ENCODE results near the gene EMC1. TPM values are rescaled to one million over a fixed set of nuclear protein-coding genes. Genes with fewer than 3 reads are reported as not detected.
"Not testable (repeated sequence)": the region's sequence is repeated elsewhere in the genome, so short reads cannot be mapped to it uniquely, and the experiment has no call there.

Gene EMC1
- polyA plus RNA-seq, 3 donors from 2014 or later, result 18.6 to 44.1 (median 32.2) TPM

DNA sequence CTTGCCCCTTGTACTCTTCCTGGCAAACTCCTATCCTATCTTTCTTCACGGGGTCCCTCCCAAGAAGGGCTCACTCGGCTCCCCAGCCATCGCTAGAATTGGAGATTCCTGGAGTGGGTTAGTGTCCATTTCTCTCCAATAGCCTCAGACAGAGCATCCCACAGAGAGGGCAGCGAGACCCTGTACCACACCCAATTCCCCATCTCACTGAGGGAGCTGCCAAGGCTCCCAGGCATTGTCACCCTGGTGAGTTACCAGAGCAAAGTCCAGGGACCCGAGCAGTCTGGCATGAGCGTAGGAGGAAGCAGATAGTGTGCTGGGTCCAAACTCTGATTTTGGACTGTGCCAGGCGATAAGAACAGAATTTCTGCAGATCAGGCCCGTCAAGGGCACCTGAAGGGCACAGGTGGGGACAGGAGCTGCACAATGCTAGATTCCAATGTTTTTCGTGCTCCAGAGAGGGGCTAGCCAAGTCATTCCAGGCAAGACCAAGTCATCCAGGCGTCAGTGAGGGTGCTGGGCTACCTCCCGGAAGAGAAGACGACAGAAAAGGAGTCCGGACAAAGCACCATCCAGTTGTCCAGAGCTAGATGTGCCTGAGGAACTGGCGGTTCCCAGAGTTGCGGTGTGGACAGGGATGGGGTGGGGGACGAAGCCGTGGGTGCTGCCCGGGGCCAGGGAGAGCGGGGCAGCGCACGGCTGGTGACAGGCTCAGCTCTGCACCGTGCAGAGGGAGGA is 22.0 kb upstream of the EMC1 start:
- peak overlapping the region in 1 of 6 donors; percentile 55 for H3K27ac Mint-ChIP-seq
- peak overlapping the region in 2 of 5 donors; percentile 6 to 58 for H3K4me3 Mint-ChIP-seq
- H3K27me3 Mint-ChIP-seq (ENCODE audit: low read depth in 3 of 3), result peaks cover 7 to 15% (median 13%) of the 10 kb centered on the region in 3 donors
- no peak for DNase-seq
- peaks cover 1 to 10% (median 4%) of the 10 kb centered on the region in 6 donors for H3K9me3 Mint-ChIP-seq
- peaks cover 0 to 2% of the 10 kb centered on the region in 2 donors for H3K4me1 Mint-ChIP-seq
- H3K36me3 Mint-ChIP-seq, result peaks cover 0 to 12% (median 5%) of the 10 kb centered on the region in 3 donors

GRCh38 chr1:19272064-19272463 is 20.7 kb upstream of the EMC1 start:
- Mint-ChIP-seq H3K36me3 (peaks cover 0 to 12% (median 5%) of the 10 kb centered on the region in 3 donors), H3K4me3 (no peak overlapping the region), H3K9me3 (peaks cover 1 to 10% (median 4%) of the 10 kb centered on the region in 6 donors), H3K27me3 (ENCODE audit: low read depth in 3 of 3) (peaks cover 7 to 15% (median 13%) of the 10 kb centered on the region in 3 donors), H3K4me1 (peaks cover 0 to 2% of the 10 kb centered on the region in 2 donors), H3K27ac (no peak overlapping the region)
- DNase-seq, result no peak

DNA sequence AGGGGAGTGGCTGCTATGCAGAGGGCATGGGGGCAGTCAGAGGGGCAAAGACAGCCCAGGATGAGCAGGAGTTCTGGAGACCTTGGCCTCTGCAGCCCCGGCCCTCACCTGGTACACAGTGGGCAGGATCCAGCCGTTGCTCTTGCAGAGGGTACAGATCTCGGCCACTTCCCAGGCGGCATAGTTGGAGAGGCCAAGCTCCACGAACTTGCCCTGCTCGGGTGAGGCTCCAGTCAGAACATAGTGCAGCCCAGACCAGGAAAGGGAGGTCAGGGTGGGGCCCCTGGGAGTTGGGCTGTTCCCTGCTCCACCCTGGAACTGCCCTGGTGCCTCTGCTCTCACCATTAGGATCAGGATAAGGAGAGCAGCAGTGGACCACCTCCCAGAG is 19.0 kb upstream of the EMC1 start:
- H3K36me3 Mint-ChIP-seq, H3K27ac Mint-ChIP-seq, H3K4me1 Mint-ChIP-seq, DNase-seq, H3K4me3 Mint-ChIP-seq, H3K9me3 Mint-ChIP-seq: not testable (repeated sequence)
- peaks cover 7 to 13% (median 10%) of the 10 kb centered on the region in 3 donors for H3K27me3 Mint-ChIP-seq (ENCODE audit: low read depth in 3 of 3)

GRCh38 chr1:19269427-19270342 is 18.4 kb upstream of the EMC1 start:
- DNase-seq, H3K4me1 Mint-ChIP-seq, H3K4me3 Mint-ChIP-seq, H3K9me3 Mint-ChIP-seq, H3K36me3 Mint-ChIP-seq, H3K27ac Mint-ChIP-seq: not testable (repeated sequence)
- H3K27me3 Mint-ChIP-seq (ENCODE audit: low read depth in 3 of 3), result peaks cover 4 to 12% (median 7%) of the 10 kb centered on the region in 3 donors

- H3K27ac Mint-ChIP-seq, result no peak overlapping the region
Observed at GRCh38 chr1:19268445-19268844, 17.1 kb upstream of the EMC1 start.

DNA sequence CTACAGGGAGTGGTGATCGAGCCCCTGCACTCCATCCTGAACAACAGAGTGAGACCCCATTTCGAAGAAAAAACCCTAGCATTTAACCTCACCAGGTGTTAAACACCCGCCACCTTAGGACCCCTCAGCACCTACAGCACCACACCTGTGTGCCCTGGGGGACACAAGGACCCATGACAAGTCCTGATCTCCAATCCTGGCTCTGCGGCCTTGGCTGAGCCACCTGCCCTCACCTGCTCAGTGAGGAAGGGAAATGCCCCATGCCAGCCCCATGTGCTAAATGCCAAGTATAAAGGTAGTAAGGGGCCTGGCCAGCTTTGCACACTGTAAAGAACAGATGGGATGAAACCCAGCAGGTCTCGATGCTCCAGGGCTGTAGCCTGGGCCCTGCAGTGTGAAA is 11.4 kb upstream of the EMC1 start:
- Mint-ChIP-seq H3K27ac (no peak overlapping the region), H3K27me3 (ENCODE audit: low read depth in 3 of 3) (peaks cover 0 to 4% (median 2%) of the 10 kb centered on the region in 3 donors), H3K36me3 (peaks cover 0 to 4% (median 0%) of the 10 kb centered on the region in 3 donors), H3K4me3 (no peak overlapping the region), H3K9me3 (no peaks in the 10 kb centered on the region), H3K4me1 (no peaks in the 10 kb centered on the region)
- DNase-seq, result no peak

More at GRCh38 chr1:19268445-19268844, 17.1 kb upstream of the EMC1 start:
- no peak for DNase-seq
- no peak overlapping the region for H3K4me3 Mint-ChIP-seq
- peaks cover 5 to 7% (median 7%) of the 10 kb centered on the region in 3 donors for H3K27me3 Mint-ChIP-seq (ENCODE audit: low read depth in 3 of 3)
- H3K4me1 Mint-ChIP-seq, result peaks cover 0 to 2% of the 10 kb centered on the region in 2 donors
- H3K36me3 Mint-ChIP-seq, result peaks cover 0 to 5% (median 4%) of the 10 kb centered on the region in 3 donors
- H3K9me3 Mint-ChIP-seq, result no peaks in the 10 kb centered on the region

DNA sequence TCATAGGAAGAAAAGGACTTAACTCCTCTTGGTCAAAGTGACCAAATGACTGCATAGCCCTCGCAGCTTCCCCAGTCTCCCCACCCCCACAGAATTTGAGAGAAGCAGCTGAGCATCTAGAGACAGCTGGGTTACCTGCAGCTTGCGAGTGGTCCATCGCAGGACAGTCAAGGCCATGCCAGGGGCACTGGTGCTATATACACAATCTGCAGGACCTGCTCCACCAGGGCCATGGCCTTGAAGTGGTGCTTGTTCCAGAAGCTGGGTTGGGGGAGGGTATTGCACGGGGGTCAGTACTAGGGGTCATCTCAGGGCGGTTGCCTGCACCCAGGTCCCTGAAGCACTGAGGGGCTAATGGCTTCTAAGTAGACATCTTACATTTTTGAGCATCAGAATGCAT is 10.7 kb upstream of the EMC1 start:
- no peak for DNase-seq
- no peaks in the 10 kb centered on the region for H3K4me1 Mint-ChIP-seq
- no peak overlapping the region for H3K4me3 Mint-ChIP-seq
- H3K27me3 Mint-ChIP-seq (ENCODE audit: low read depth in 3 of 3), result peaks cover 0 to 4% (median 2%) of the 10 kb centered on the region in 3 donors
- no peak overlapping the region for H3K27ac Mint-ChIP-seq
- H3K9me3 Mint-ChIP-seq, result no peaks in the 10 kb centered on the region
- peaks cover 3 to 8% (median 3%) of the 10 kb centered on the region in 3 donors for H3K36me3 Mint-ChIP-seq

DNA sequence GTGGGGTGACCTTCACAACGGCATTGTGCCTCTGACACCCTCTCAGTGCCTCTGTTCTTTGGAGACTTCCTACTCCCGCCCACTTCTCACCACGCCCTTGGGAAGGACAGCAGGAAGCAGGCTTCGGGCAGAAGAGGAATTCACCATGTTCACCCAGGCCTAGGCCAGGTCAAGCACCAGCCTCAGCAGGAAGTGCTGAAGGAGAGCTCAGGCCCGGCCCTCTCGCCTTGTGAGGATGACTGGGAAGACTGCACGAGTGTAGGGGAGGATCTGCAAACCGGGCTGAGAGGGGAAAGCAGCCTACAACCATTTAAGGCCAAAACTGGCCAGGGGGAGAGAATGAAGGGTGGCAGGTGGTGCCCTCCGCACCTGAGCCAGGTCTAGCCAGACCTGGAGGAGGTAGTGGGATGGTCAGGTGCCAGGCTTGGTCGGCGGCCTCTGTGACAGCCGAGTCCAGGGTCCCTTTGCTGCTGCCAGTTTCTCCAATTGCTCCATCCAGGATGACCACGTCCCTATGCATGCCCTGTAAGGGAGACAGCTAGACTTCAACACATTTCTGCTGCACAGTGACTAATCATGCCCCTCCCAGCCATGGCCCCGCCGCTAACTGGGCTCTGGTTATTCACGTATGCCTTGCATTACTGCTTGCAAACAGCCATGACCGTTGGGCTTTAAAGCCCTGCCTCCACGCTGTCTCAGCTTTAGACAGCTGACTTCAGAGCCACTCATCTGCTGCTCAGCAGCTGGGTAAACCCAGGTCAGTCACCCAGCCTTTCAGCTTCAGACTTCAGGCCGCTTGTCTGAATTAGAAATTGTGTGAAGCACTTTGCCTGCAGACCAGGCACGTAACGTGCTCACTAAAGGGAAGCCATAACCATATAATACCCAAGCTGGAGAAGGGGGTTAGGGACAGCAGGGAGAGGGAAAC is 9.2 kb upstream of the EMC1 start:
- no peaks in the 10 kb centered on the region for H3K9me3 Mint-ChIP-seq
- peaks cover 0 to 4% (median 2%) of the 10 kb centered on the region in 3 donors for H3K27me3 Mint-ChIP-seq (ENCODE audit: low read depth in 3 of 3)
- H3K4me1 Mint-ChIP-seq, result no peaks in the 10 kb centered on the region
- peaks cover 4 to 10% (median 5%) of the 10 kb centered on the region in 3 donors for H3K36me3 Mint-ChIP-seq
- H3K27ac Mint-ChIP-seq, result peak overlapping the region in 1 of 6 donors; percentile 2
- DNase-seq, result no peak
- no peak overlapping the region for H3K4me3 Mint-ChIP-seq

GRCh38 chr1:19258353-19258752 is 7.0 kb upstream of the EMC1 start:
- no peak overlapping the region for H3K4me3 Mint-ChIP-seq
- H3K36me3 Mint-ChIP-seq, result peaks cover 4 to 10% (median 5%) of the 10 kb centered on the region in 3 donors
- H3K9me3 Mint-ChIP-seq, result no peaks in the 10 kb centered on the region
- peaks cover 5% of the 10 kb centered on the region in 2 donors for H3K4me1 Mint-ChIP-seq
- DNase-seq, result no peak
- no peak overlapping the region for H3K27ac Mint-ChIP-seq
- peaks cover 0 to 2% (median 1%) of the 10 kb centered on the region in 3 donors for H3K27me3 Mint-ChIP-seq (ENCODE audit: low read depth in 3 of 3)

DNA sequence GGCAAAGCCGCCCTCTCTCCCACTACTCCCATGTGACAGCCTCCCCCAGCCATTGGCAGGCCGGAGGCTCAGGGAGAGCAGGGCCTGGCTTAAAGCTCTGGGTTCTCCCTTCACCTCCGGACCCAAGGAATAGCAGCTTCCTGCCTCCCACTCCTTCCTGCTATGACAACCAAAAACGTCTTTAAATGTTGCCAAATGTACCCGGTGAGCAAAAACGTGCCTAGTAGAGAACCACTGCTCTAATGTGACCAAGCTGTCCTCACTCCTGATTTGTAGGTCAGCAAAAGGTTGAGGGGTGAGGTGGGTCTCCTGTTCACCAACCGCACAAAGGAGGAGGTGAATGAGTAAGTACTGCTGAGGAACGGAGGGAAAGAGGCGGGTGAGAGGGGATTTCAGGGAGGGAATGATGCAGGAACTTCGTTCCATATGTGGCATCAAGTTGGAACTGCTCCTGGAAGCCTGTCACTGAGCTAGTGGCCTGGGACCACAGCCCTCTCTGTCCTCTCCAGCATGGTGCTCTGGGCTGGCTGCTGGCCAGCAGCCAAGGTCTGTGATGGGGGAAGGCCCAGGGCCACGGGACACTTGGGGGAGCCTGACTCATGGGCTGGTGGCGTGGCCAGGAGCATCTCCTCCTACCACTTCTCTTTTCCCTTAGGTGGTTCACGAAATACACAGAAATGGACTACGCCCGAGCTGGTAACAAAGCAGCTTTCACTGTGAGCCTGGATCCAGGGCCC is 6.0 kb upstream of the EMC1 start:
- Mint-ChIP-seq H3K9me3 (no peaks in the 10 kb centered on the region), H3K4me3 (no peak overlapping the region), H3K36me3 (peaks cover 4 to 10% (median 5%) of the 10 kb centered on the region in 3 donors), H3K27me3 (ENCODE audit: low read depth in 3 of 3) (peaks cover 0 to 2% (median 1%) of the 10 kb centered on the region in 3 donors), H3K4me1 (peaks cover 13 to 14% of the 10 kb centered on the region in 2 donors), H3K27ac (no peak overlapping the region)
- DNase-seq, result no peak

GRCh38 chr1:19256301-19256700 is 5.0 kb upstream of the EMC1 start:
- DNase-seq, H3K9me3 Mint-ChIP-seq: not testable (repeated sequence)

DNA sequence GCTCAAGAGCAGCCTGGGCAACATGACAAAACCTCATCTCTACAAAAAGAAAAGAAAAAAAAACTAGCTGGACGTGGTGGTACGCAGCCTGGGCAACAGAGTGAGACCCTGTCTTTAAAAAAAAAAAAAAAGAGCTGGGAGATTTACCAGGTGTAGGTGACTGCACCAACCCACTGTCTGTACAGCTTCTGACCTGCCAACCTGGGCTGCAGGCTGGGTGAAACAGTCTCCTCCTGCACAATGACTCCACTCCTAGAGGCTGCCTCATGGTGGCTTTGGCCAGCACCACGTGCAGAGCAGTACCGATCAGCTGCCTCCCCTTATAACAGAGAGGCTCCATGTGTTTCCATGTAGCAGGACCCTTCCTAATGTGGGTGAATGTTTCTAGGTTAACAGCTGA is 4.0 kb upstream of the EMC1 start:
- H3K27ac Mint-ChIP-seq, result no peak overlapping the region
- H3K27me3 Mint-ChIP-seq (ENCODE audit: low read depth in 3 of 3), result peaks cover 2 to 11% (median 5%) of the 10 kb centered on the region in 3 donors

More at GRCh38 chr1:19256301-19256700, 5.0 kb upstream of the EMC1 start:
- H3K27me3 Mint-ChIP-seq (ENCODE audit: low read depth in 3 of 3); H3K4me3 Mint-ChIP-seq; H3K27ac Mint-ChIP-seq: not testable (repeated sequence)
- H3K4me1 Mint-ChIP-seq, result peaks cover 19 to 21% of the 10 kb centered on the region in 2 donors
- H3K36me3 Mint-ChIP-seq, result peaks cover 4 to 10% (median 5%) of the 10 kb centered on the region in 3 donors

More for the DNA sequence above, 4.0 kb upstream of the EMC1 start:
- H3K4me3 Mint-ChIP-seq, result no peak overlapping the region
- DNase-seq, result no peak
- H3K36me3 Mint-ChIP-seq, result peaks cover 4 to 10% (median 5%) of the 10 kb centered on the region in 3 donors
- H3K9me3 Mint-ChIP-seq, result no peaks in the 10 kb centered on the region
- H3K4me1 Mint-ChIP-seq, result peaks cover 28 to 31% of the 10 kb centered on the region in 2 donors

Data from immature natural killer cell (primary cell).